Caco-2 (cell line): Measurements from ENCODE around the gene KY. TPM values are rescaled to one million over a fixed set of nuclear protein-coding genes. Genes with fewer than 3 reads are reported as not detected.

Experiments
- BruUV-seq: library from RNA; stranded (reverse); fragments of 400-500 nt; replicated peaks from 2 replicates; lab custom pipeline; 2021; lab: Mats Ljungman, UMichigan
- CTCF ChIA-PET: fragments of 300-600 bp; sonication (Branson Sonifier 250); formaldehyde crosslinking; loops from one replicate; lab custom pipeline; 2022; ENCODE audit warnings: antibody characterized with exemption; lab: Charles Lee
- POLR2A ChIA-PET: fragments of 300-600 bp; sonication (Branson Sonifier 250); formaldehyde crosslinking; loops from one replicate; lab custom pipeline; 2022; ENCODE audit warnings: antibody characterized with exemption; lab: Charles Lee
- DNase-seq, 2 experiments: peaks; one replicate each; pipeline versions ENCODE4 v3.0.0 to v3.0.0-alpha.2; 2020 to 2022
- H3K27me3 ChIP-seq: replicated peaks from 2 replicates; pipeline ENCODE4 v1.6.0; 2011; ENCODE audit warnings: low read length; ENCODE audit not compliant: control insufficient read depth, insufficient read depth
- H3K36me3 ChIP-seq: 2 replicates; pipeline ENCODE4 v1.5.1; 2011; ENCODE audit warnings: low read length; ENCODE audit not compliant: control insufficient read depth, insufficient read depth
- H3K4me1 ChIP-seq: fragments of 250-450 bp; sonication (Bioruptor Pico); 2 replicates; pipeline ENCODE4 v1.5.1; 2020; ENCODE audit warnings: mild to moderate bottlenecking
- H3K4me3 ChIP-seq: 2 replicates; pipeline ENCODE4 v1.5.1; 2011; ENCODE audit warnings: low read depth, mild to moderate bottlenecking, control low read depth, low read length
- H3K9me3 ChIP-seq: fragments of 250-450 bp; sonication (Bioruptor Pico); 2 replicates; pipeline ENCODE4 v1.5.1; 2020; ENCODE audit warnings: mild to moderate bottlenecking, moderate library complexity
- H3K27ac Mint-ChIP-seq: one replicate; pipeline ENCODE4 v1.8.0; 2022; ENCODE audit warnings: mixed read lengths; ENCODE audit not compliant: unreplicated experiment
- H3K27me3 Mint-ChIP-seq: one replicate; pipeline ENCODE4 v1.8.0; 2022; ENCODE audit warnings: mixed read lengths; ENCODE audit not compliant: insufficient read depth, unreplicated experiment
- H3K36me3 Mint-ChIP-seq: one replicate; pipeline ENCODE4 v1.8.0; 2022; ENCODE audit warnings: mild to moderate bottlenecking, mixed read lengths; ENCODE audit not compliant: insufficient read depth, unreplicated experiment
- H3K4me1 Mint-ChIP-seq: one replicate; pipeline ENCODE4 v1.8.0; 2022; ENCODE audit warnings: low read depth, mixed read lengths; ENCODE audit not compliant: unreplicated experiment
- H3K4me3 Mint-ChIP-seq: one replicate; pipeline ENCODE4 v1.8.0; 2022; ENCODE audit warnings: mild to moderate bottlenecking, moderate library complexity, mixed read lengths; ENCODE audit not compliant: unreplicated experiment
- H3K9me3 Mint-ChIP-seq: one replicate; pipeline ENCODE4 v1.8.0; 2022; ENCODE audit warnings: mixed read lengths; ENCODE audit not compliant: unreplicated experiment
- intact Hi-C: fragments of 100-400 bp; cut with micrococcal nuclease; formaldehyde crosslinking; loops from one replicate; pipeline ENCODE4 v1.10.0; 2022; ENCODE audit not compliant: unreplicated experiment
- total RNA-seq: library from RNA; stranded (reverse); gene quantifications from 2 replicates; pipeline ENCODE4 v1.2.3, GENCODE V29; 2022
- TF ChIP-seq, protein P1 (sequence below), 2 experiments: fragments of 200-600 bp in 1 of 2; IDR thresholded peaks; 1 replicate in 1 of 2; 2 replicates in 1 of 2; pipeline versions ENCODE4 v1.5.1 to v1.8.0; 2011 to 2022; ENCODE audit warnings: antibody characterized with exemption in 1 of 2, control low read depth in 1 of 2, inconsistent platforms in 1 of 2, low read depth in 1 of 2, low read length in 1 of 2, mild to moderate bottlenecking in 1 of 2, moderate library complexity in 1 of 2; ENCODE audit not compliant: insufficient read depth in 1 of 2, severe bottlenecking in 1 of 2, unreplicated experiment in 1 of 2

The KY gene
- total RNA-seq, 1 experiment from 2014 or later: not detected

DNA sequence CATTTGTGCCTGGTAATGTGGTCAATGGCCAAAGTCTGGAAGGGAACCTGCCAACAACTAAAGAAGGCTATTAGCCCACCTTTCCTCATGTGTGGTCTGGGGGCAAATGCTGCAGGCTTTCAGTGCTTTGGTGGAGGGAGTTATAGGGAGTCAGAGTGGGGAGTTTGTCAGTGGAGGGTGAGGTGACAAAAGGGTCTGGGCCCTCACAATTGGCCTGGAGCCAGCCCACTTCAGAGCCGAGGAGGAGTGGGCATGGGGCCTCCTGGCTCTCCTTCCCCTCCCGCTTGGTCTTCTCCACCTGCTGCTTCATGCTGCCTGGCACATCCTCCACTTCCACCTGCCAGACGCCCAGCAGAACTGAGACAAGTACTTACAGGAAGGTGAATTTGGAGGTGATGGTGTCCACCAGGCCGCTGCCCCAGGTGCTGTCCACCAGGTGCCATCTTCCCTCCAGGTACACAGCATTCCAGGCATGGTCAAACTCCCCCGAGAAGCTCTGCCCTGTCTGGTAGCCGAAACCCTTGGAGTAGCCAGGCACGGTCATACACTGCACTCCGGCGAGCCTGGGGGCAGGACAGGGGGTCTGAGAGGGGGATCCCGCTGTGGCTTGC lies 40.9 kb downstream of the KY start:
- no peaks in the 10 kb centered on the region for H3K4me1 Mint-ChIP-seq
- H3K4me3 Mint-ChIP-seq: no peak overlapping the region
- no peak overlapping the region for H3K27ac Mint-ChIP-seq
- ChIA-PET CTCF (no interaction called here), POLR2A (no interaction called here)
- H3K4me1 ChIP-seq: no peaks in the 10 kb centered on the region
- H3K9me3 Mint-ChIP-seq: no peaks in the 10 kb centered on the region
- no peak overlapping the region for H3K4me3 ChIP-seq
- BruUV-seq: no TSS peak
- DNase-seq: no peak
- no peaks in the 10 kb centered on the region for H3K27me3 ChIP-seq
- no peaks in the 10 kb centered on the region for H3K9me3 ChIP-seq
- intact Hi-C loops: no loop called here
- TF ChIP-seq, protein P1, sequence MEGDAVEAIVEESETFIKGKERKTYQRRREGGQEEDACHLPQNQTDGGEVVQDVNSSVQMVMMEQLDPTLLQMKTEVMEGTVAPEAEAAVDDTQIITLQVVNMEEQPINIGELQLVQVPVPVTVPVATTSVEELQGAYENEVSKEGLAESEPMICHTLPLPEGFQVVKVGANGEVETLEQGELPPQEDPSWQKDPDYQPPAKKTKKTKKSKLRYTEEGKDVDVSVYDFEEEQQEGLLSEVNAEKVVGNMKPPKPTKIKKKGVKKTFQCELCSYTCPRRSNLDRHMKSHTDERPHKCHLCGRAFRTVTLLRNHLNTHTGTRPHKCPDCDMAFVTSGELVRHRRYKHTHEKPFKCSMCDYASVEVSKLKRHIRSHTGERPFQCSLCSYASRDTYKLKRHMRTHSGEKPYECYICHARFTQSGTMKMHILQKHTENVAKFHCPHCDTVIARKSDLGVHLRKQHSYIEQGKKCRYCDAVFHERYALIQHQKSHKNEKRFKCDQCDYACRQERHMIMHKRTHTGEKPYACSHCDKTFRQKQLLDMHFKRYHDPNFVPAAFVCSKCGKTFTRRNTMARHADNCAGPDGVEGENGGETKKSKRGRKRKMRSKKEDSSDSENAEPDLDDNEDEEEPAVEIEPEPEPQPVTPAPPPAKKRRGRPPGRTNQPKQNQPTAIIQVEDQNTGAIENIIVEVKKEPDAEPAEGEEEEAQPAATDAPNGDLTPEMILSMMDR (IDR thresholded peaks at IDR 0.05; ENCODE audit: insufficient read depth in 1 of 2, low read depth in 1 of 2, low read length in 1 of 2, severe bottlenecking in 1 of 2, unreplicated experiment in 1 of 2): no peak
- H3K36me3 Mint-ChIP-seq: no peaks in the 10 kb centered on the region
- H3K36me3 ChIP-seq: no peaks in the 10 kb centered on the region
- peaks cover 41% of the 10 kb centered on the region for H3K27me3 Mint-ChIP-seq

DNA sequence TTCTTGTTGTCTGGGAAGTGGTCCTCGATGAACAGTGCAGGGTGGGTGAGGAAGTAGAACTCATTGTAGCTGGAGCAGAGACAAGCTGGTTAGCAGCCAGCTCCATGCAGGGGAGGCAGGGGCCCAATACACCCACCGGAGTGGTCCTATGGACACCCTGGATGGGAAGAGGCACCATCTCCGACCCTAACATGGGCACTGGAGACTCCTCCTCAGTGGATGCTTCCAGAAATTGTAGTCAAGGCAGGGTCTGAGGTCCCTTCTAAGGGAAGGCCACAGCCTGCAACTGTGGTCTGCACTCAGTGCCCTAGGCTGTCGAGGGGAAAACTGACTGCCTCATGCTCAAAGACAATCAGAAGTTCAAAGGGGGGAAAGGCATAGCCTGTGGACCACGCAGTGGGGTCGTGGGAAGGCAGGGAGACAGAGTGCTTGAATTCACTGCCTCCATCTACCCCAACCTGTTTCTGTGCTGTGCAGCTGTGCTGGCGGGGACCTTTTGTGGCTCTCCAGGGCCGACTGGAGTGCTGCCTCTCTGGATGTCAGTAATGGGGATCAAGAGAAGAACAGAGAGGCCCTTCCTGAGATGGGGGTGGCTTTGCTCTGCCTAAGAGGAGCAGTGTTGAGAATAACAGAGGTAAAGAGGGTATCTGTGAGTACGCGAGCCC lies 41.9 kb downstream of the KY start:
- H3K4me3 ChIP-seq: no peak overlapping the region
- no peak for DNase-seq
- no peak overlapping the region for H3K27ac Mint-ChIP-seq
- no peaks in the 10 kb centered on the region for H3K4me1 ChIP-seq
- ChIA-PET POLR2A (interaction anchor here (0.5 kb wide), 1 partner anchor 21 kb away, joined by 3 read pairs; no protein-coding TSS in a partner anchor), CTCF (no interaction called here)
- no TSS peak for BruUV-seq
- H3K4me3 Mint-ChIP-seq: no peak overlapping the region
- H3K27me3 ChIP-seq: no peaks in the 10 kb centered on the region
- H3K36me3 Mint-ChIP-seq: no peaks in the 10 kb centered on the region
- intact Hi-C loops: no loop called here
- H3K36me3 ChIP-seq: no peaks in the 10 kb centered on the region
- no peaks in the 10 kb centered on the region for H3K9me3 Mint-ChIP-seq
- H3K27me3 Mint-ChIP-seq: peaks cover 39% of the 10 kb centered on the region
- no peaks in the 10 kb centered on the region for H3K4me1 Mint-ChIP-seq
- H3K9me3 ChIP-seq: no peaks in the 10 kb centered on the region
- TF ChIP-seq, protein P1 (IDR thresholded peaks at IDR 0.05; ENCODE audit: insufficient read depth in 1 of 2, low read depth in 1 of 2, low read length in 1 of 2, severe bottlenecking in 1 of 2, unreplicated experiment in 1 of 2): no peak

DNA sequence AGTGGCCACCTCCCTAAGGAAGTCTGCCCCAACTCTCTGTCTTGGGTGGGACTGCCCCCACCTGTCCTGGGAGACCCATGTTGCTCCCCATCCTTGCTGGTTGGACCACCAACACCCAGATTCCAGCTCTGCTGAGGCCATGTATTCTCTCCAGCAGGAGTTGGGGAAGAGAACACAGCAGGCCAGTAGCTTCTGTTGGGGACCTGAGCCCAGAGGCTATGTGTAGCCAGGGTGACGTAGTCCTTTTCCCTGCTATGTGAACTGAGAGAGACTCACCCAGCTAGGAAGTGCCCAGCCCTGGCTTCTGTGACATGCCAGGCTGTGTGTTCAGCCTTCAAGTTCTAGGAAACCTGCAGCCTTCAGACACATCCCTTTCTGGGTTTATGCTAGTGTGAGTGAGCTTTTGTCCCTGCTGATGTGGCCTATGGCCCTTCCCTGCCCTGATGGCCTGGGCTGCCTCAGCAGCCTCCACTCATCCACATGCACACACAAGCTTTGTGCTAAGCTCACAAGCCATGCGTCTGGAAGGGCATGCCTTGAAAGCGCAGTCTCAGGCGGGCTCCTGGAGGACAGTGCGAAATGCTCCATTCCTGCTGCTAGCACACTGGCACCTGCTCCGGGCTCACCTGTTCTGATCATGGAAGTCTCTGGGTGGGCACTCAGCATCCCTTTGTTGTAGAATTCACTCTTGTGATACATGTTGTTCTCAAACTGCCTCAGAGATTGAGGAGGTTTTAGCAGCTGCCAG lies 42.6 kb downstream of the KY start:
- CTCF ChIA-PET: no interaction called here

More for the DNA sequence above, 42.6 kb downstream of the KY start:
- Histone ChIP-seq H3K4me1 (no peaks in the 10 kb centered on the region), H3K9me3 (no peaks in the 10 kb centered on the region), H3K27me3 (no peaks in the 10 kb centered on the region), H3K36me3 (no peaks in the 10 kb centered on the region), H3K4me3 (no peak overlapping the region)
- no peak overlapping the region for H3K4me3 Mint-ChIP-seq
- H3K36me3 Mint-ChIP-seq: no peaks in the 10 kb centered on the region
- H3K9me3 Mint-ChIP-seq: no peaks in the 10 kb centered on the region
- H3K27ac Mint-ChIP-seq: no peak overlapping the region
- BruUV-seq: no TSS peak
- no peaks in the 10 kb centered on the region for H3K4me1 Mint-ChIP-seq
- POLR2A ChIA-PET: interaction anchor here (0.5 kb wide), 1 partner anchor 22 kb away, joined by 3 read pairs; no protein-coding TSS in a partner anchor
- intact Hi-C loops: no loop called here
- no peak for DNase-seq
- TF ChIP-seq, protein P1 (IDR thresholded peaks at IDR 0.05; ENCODE audit: insufficient read depth in 1 of 2, low read depth in 1 of 2, low read length in 1 of 2, severe bottlenecking in 1 of 2, unreplicated experiment in 1 of 2): no peak
- peaks cover 32% of the 10 kb centered on the region for H3K27me3 Mint-ChIP-seq
